Neuronal stem cell (in vitro differentiated cells): ENCODE data around the gene KPNB1.

Source experiments
- DNase-seq: peaks from one replicate; pipeline ENCODE4 v3.0.0-alpha.2; 2013; ENCODE audit warnings: low spot score
- H2AFZ ChIP-seq: one replicate; pipeline ENCODE4 v1.6.1; 2013; ENCODE audit warnings: mild to moderate bottlenecking, low read length, inconsistent platforms
- H2AK5ac ChIP-seq: 2 replicates; pipeline ENCODE4 v1.6.1; 2013; ENCODE audit warnings: low read depth, mild to moderate bottlenecking, inconsistent platforms, low read length, moderate library complexity, mixed read lengths
- H2BK120ac ChIP-seq: 2 replicates; pipeline ENCODE4 v1.6.1; 2013; ENCODE audit warnings: low read depth, mild to moderate bottlenecking, inconsistent platforms, low read length, moderate library complexity, mixed read lengths
- H2BK12ac ChIP-seq: one replicate; pipeline ENCODE4 v1.6.1; 2013; ENCODE audit warnings: low read length, inconsistent platforms
- H2BK15ac ChIP-seq: 2 replicates; pipeline ENCODE4 v1.6.1; 2013; ENCODE audit warnings: mild to moderate bottlenecking, low read length, inconsistent platforms, mixed read lengths
- H2BK5ac ChIP-seq: one replicate; pipeline ENCODE4 v1.6.1; 2013; ENCODE audit warnings: inconsistent platforms, mild to moderate bottlenecking, low read length, moderate library complexity
- H3K14ac ChIP-seq: one replicate; pipeline ENCODE4 v1.6.1; 2013; ENCODE audit warnings: low read length, inconsistent platforms
- H3K18ac ChIP-seq: 2 replicates; pipeline ENCODE4 v1.6.1; 2013; ENCODE audit warnings: low read length, inconsistent platforms
- H3K23ac ChIP-seq: 2 replicates; pipeline ENCODE4 v1.6.1; 2013; ENCODE audit warnings: low read depth, mild to moderate bottlenecking, mixed read lengths, low read length, inconsistent platforms; ENCODE audit not compliant: poor library complexity
- H3K27ac ChIP-seq: replicated peaks from 3 replicates; pipeline ENCODE4 v1.5.1; 2013; ENCODE audit warnings: low read length, inconsistent platforms
- H3K27me3 ChIP-seq, 3 experiments: 2 replicates each; pipeline ENCODE4 v1.6.1; 2013; ENCODE audit warnings: low read length in 3 of 3, mild to moderate bottlenecking in 2 of 3, inconsistent platforms in 1 of 3, low read depth in 1 of 3, mixed read lengths in 1 of 3, moderate library complexity in 1 of 3; ENCODE audit not compliant: control insufficient read depth in 3 of 3, insufficient read depth in 3 of 3
- H3K36me3 ChIP-seq, 2 donors: replicated peaks in 1 of 2; 2 replicates each; pipeline ENCODE4 v1.6.1; 2013; ENCODE audit warnings: low read length in 2 of 2; ENCODE audit not compliant: control insufficient read depth in 2 of 2, insufficient read depth in 2 of 2
- H3K4ac ChIP-seq: 2 replicates; pipeline ENCODE4 v1.6.1; 2013; ENCODE audit warnings: inconsistent platforms, mild to moderate bottlenecking, low read length, moderate library complexity
- H3K4me1 ChIP-seq, 2 donors: 1 replicate in 1 of 2; 2 replicates in 1 of 2; pipeline ENCODE4 v1.6.1; 2013; ENCODE audit warnings: low read length in 2 of 2, low read depth in 1 of 2; ENCODE audit not compliant: control insufficient read depth in 2 of 2, insufficient read depth in 1 of 2
- H3K4me2 ChIP-seq: one replicate; pipeline ENCODE4 v1.6.1; 2013; ENCODE audit warnings: mild to moderate bottlenecking, low read length, inconsistent platforms; ENCODE audit not compliant: insufficient read depth, poor library complexity, severe bottlenecking
- H3K4me3 ChIP-seq, 2 donors: 2 replicates each; pipeline ENCODE4 v1.5.1; 2013; ENCODE audit warnings: low read length in 2 of 2, mild to moderate bottlenecking in 2 of 2, inconsistent platforms in 1 of 2, moderate library complexity in 1 of 2
- H3K79me1 ChIP-seq: one replicate; pipeline ENCODE4 v1.6.1; 2013; ENCODE audit warnings: low read depth, mild to moderate bottlenecking, inconsistent platforms, low read length, moderate library complexity
- H3K9ac ChIP-seq: one replicate; pipeline ENCODE4 v1.6.1; 2013; ENCODE audit warnings: mild to moderate bottlenecking, low read depth, low read length, inconsistent platforms; ENCODE audit not compliant: poor library complexity
- H3K9me3 ChIP-seq, 2 donors: replicated peaks in 1 of 2; 2 replicates each; pipeline versions ENCODE3 to v1.6.1; 2013; ENCODE audit warnings: low read length in 2 of 2, mild to moderate bottlenecking in 2 of 2, inconsistent platforms in 1 of 2, low read depth in 1 of 2, mixed read lengths in 1 of 2, moderate library complexity in 1 of 2; ENCODE audit not compliant: control insufficient read depth in 2 of 2, insufficient read depth in 1 of 2
- H4K8ac ChIP-seq: one replicate; pipeline ENCODE4 v1.6.1; 2013; ENCODE audit warnings: low read depth, mild to moderate bottlenecking, inconsistent platforms, low read length, moderate library complexity
- H4K91ac ChIP-seq: one replicate; pipeline ENCODE4 v1.6.1; 2013; ENCODE audit warnings: low read length, low read depth, mild to moderate bottlenecking, inconsistent platforms; ENCODE audit not compliant: poor library complexity
- WGBS, 2 donors: extraction: QIAGEN DNeasy Blood & Tissue Kit; methylation state at CpG; one replicate each; pipeline ENCODE4 v1.1.7; 2013; ENCODE audit warnings: missing lambda C conversion rate in 2 of 2, mixed read lengths in 1 of 2; ENCODE audit not compliant: insufficient read length in 2 of 2, insufficient replicate concordance in 1 of 2; ENCODE audit errors: extremely low coverage in 2 of 2; 5-methylcytosine and 5-hydroxymethylcytosine counted together

The KPNB1 gene

DNA sequence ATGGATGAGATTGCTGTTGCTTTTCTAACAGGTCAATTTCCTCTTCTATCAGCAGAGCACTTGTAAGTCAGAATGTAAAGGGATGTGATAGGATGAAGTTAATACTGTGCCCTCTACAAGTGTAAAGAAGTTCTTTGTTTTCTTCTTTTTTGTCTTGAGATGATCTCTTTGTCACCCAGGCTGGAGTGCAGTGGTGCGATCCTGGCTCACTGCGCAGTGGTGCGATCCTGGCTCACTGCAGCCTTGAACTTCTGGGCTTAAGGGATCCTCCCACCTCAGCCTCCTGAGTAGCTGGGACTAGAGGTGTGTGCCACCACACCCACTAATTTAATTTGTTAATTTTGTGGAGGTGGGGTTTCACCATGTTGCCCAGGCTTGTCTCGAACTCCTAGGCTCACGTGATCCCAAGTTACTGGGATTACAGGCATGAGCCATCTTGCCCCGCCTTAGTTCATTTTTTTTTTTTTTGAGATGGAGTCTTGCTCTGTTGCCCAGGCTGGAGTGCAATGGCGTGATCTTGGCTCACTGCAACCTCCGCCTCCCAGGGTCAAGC lies 21.6 kb upstream of the KPNB1 start:
- no CpG with 5 or more reads among the region's 8 CpGs for WGBS, 2 donors
- no peak overlapping the region for H3K4me3 ChIP-seq
- H3K9ac ChIP-seq = no peak overlapping the region
- no peak overlapping the region for H2BK5ac ChIP-seq
- no peak overlapping the region for H2AK5ac ChIP-seq
- no peaks in the 10 kb centered on the region for H3K9me3 ChIP-seq
- H3K36me3 ChIP-seq = peaks cover 3 to 60% of the 10 kb centered on the region in 2 donors
- no peak overlapping the region for H3K14ac ChIP-seq
- no peaks in the 10 kb centered on the region for H3K79me1 ChIP-seq
- H2BK12ac ChIP-seq = no peak overlapping the region
- H3K27me3 ChIP-seq = no peaks in the 10 kb centered on the region
- no peak overlapping the region for H3K4ac ChIP-seq
- H2BK15ac ChIP-seq = no peak overlapping the region
- DNase-seq = no peak
- no peak overlapping the region for H2AFZ ChIP-seq
- H4K8ac ChIP-seq = no peak overlapping the region
- H4K91ac ChIP-seq = no peak overlapping the region
- H3K4me2 ChIP-seq = no peak overlapping the region
- no peaks in the 10 kb centered on the region for H3K4me1 ChIP-seq
- no peak overlapping the region for H3K27ac ChIP-seq
- no peak overlapping the region for H3K18ac ChIP-seq
- H3K23ac ChIP-seq = no peak overlapping the region
- H2BK120ac ChIP-seq = no peak overlapping the region

GRCh38 chr17:47629826-47630225 lies 19.9 kb upstream of the KPNB1 start:
- no peak overlapping the region for H3K23ac ChIP-seq
- WGBS, 2 donors = no CpG with 5 or more reads among the region's 5 CpGs

DNA sequence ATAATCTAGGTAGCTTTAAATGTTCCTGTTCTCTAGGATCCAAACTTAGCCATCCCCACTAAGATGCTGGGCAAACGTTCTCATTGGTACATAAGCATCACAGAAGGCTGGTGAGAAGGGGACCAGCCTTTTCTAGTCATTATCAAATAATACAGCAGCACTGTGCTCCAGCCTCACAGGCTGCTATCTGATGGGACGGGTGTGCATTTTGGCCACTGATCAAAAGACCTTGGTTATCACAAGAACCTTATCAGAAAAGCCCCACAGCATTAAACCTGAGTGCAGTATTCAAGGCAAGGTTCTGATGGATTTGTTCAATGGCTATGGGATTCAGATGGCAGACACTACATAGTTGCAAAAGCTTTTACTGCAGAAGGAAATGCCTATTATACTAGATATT lies 19.1 kb upstream of the KPNB1 start:
- Histone ChIP-seq H3K4me3 (no peak overlapping the region), H2BK5ac (no peak overlapping the region), H2BK120ac (no peak overlapping the region), H3K9me3 (no peaks in the 10 kb centered on the region), H3K27me3 (no peaks in the 10 kb centered on the region), H4K8ac (no peak overlapping the region), H3K27ac (no peak overlapping the region), H2BK12ac (no peak overlapping the region), H2AK5ac (no peak overlapping the region), H3K4me1 (no peaks in the 10 kb centered on the region), H2BK15ac (no peak overlapping the region), H3K9ac (no peak overlapping the region), H3K36me3 (peaks cover 2 to 48% of the 10 kb centered on the region in 2 donors), H4K91ac (no peak overlapping the region), H3K14ac (no peak overlapping the region), H3K4ac (no peak overlapping the region), H3K79me1 (no peaks in the 10 kb centered on the region), H3K18ac (no peak overlapping the region), H2AFZ (no peak overlapping the region), H3K23ac (no peak overlapping the region), H3K4me2 (no peak overlapping the region)
- no CpG with 5 or more reads among the region's 2 CpGs for WGBS, 2 donors
- no peak for DNase-seq

More at GRCh38 chr17:47629826-47630225, 19.9 kb upstream of the KPNB1 start:
- H3K18ac ChIP-seq = no peak overlapping the region
- no peak for DNase-seq
- no peaks in the 10 kb centered on the region for H3K27me3 ChIP-seq
- no peak overlapping the region for H3K4me2 ChIP-seq
- no peak overlapping the region for H2BK120ac ChIP-seq
- no peak overlapping the region for H2BK15ac ChIP-seq
- no peak overlapping the region for H2AFZ ChIP-seq
- H3K36me3 ChIP-seq = peaks cover 2 to 52% of the 10 kb centered on the region in 2 donors
- no peak overlapping the region for H3K4me3 ChIP-seq
- H4K8ac ChIP-seq = no peak overlapping the region
- no peak overlapping the region for H3K14ac ChIP-seq
- H3K79me1 ChIP-seq = no peaks in the 10 kb centered on the region
- no peak overlapping the region for H3K27ac ChIP-seq
- no peak overlapping the region for H2BK12ac ChIP-seq
- no peak overlapping the region for H2BK5ac ChIP-seq
- H3K4me1 ChIP-seq = no peaks in the 10 kb centered on the region
- no peak overlapping the region for H2AK5ac ChIP-seq
- H3K9me3 ChIP-seq = no peaks in the 10 kb centered on the region
- no peak overlapping the region for H4K91ac ChIP-seq
- H3K9ac ChIP-seq = no peak overlapping the region
- H3K4ac ChIP-seq = no peak overlapping the region

GRCh38 chr17:47632991-47633390 lies 16.7 kb upstream of the KPNB1 start:
- Histone ChIP-seq H3K4me3 (no peak overlapping the region), H3K27me3 (no peaks in the 10 kb centered on the region), H2BK15ac (no peak overlapping the region), H2AFZ (no peak overlapping the region), H3K23ac (no peak overlapping the region), H3K18ac (no peak overlapping the region), H3K4me1 (no peaks in the 10 kb centered on the region), H2BK12ac (no peak overlapping the region), H2BK5ac (no peak overlapping the region), H2AK5ac (no peak overlapping the region), H2BK120ac (no peak overlapping the region), H3K79me1 (no peaks in the 10 kb centered on the region), H3K9ac (no peak overlapping the region), H3K9me3 (no peaks in the 10 kb centered on the region), H3K36me3 (peaks cover 4 to 59% of the 10 kb centered on the region in 2 donors), H3K27ac (no peak overlapping the region), H3K4me2 (no peak overlapping the region), H3K4ac (no peak overlapping the region), H4K91ac (no peak overlapping the region), H4K8ac (no peak overlapping the region), H3K14ac (no peak overlapping the region)
- DNase-seq = no peak
- no CpG with 5 or more reads among the region's 3 CpGs for WGBS, 2 donors
